Left lung (tissue), 10 donors: ENCODE results near the gene LRRC8A. TPM values are rescaled to one million over a fixed set of nuclear protein-coding genes. Genes with fewer than 3 reads are reported as not detected.
"Not testable (repeated sequence)": the region's sequence is repeated elsewhere in the genome, so short reads cannot be mapped to it uniquely, and the experiment has no call there.

Source experiments
- ATAC-seq: fragments of 200-7000 bp; cut with Tn5 transposase; one replicate; pipeline ENCODE4 v1.9.1; 2020; ENCODE audit warnings: moderate library complexity
- DNase-seq, 4 donors: peaks; one replicate each; pipeline ENCODE4 v3.0.0-alpha.2; 2013 to 2020
- H3K27ac ChIP-seq, 2 donors: fragments of 200-600 bp; sonication (generic) in 1 of 2; one replicate each; pipeline versions ENCODE4 v1.5.0 to v1.8.0; 2020 to 2021
- H3K27me3 ChIP-seq, 2 donors: fragments of 200-600 bp; sonication (generic) in 1 of 2; one replicate each; pipeline versions ENCODE4 v1.5.0 to v1.8.0; 2020 to 2021
- H3K36me3 ChIP-seq, 2 donors: fragments of 200-600 bp; sonication (generic) in 1 of 2; one replicate each; pipeline versions ENCODE4 v1.5.0 to v1.8.0; 2020 to 2021
- H3K4me1 ChIP-seq, 2 donors: fragments of 200-600 bp; one replicate each; pipeline ENCODE4 v1.8.0; 2021
- H3K4me3 ChIP-seq, 2 donors: fragments of 200-600 bp; sonication (generic) in 1 of 2; one replicate each; pipeline versions ENCODE4 v1.5.0 to v1.8.0; 2020 to 2021; ENCODE audit warnings: mild to moderate bottlenecking in 1 of 2
- H3K9me3 ChIP-seq, 2 donors: fragments of 200-600 bp; sonication (generic) in 1 of 2; one replicate each; pipeline versions ENCODE4 v1.5.0 to v1.8.0; 2020 to 2021
- CTCF ChIP-seq, 2 donors: fragments of 200-600 bp; sonication (generic) in 1 of 2; IDR thresholded peaks; one replicate each; pipeline versions ENCODE4 v1.5.0 to v1.8.0; 2021; ENCODE audit warnings: antibody characterized with exemption in 2 of 2
- intact Hi-C, 2 donors: fragments of 100-400 bp; cut with DNase I; formaldehyde crosslinking; loops; one replicate each; pipeline versions ENCODE4 v1.11.2 to v1.14.2; 2022
- polyA plus RNA-seq, 6 donors: library from polyadenylated mRNA; unstranded; fragments of 120-200 nt; gene quantifications; one replicate each; pipeline ENCODE4 v1.2.1, GENCODE V29; 2013; ENCODE audit not compliant: insufficient read length in 6 of 6
- total RNA-seq, 2 donors: library from RNA; stranded (reverse); fragmentation: NEBNext Ultra II Directional; extraction: Animal tissue kit (Norgen Biotek cat#: 25700); gene quantifications; one replicate each; pipeline ENCODE4 v1.2.1, GENCODE V29; 2021
- donor health status: DM: no; HTN: yes; CAD: no.
- donor health status: DM: no; HTN: no; CAD: no.

LRRC8A gene
- total and polyA plus RNA-seq, 8 donors: 24.6 to 70.6 (median 29.3) TPM

GRCh38 chr9:128860937-128861336 is 21.0 kb upstream of the LRRC8A start:
- no peaks in the 10 kb centered on the region for H3K9me3 ChIP-seq
- ATAC-seq: no peak
- intact Hi-C loops: no loop called here
- H3K27ac ChIP-seq: no peak overlapping the region
- H3K27me3 ChIP-seq: no peaks in the 10 kb centered on the region
- DNase-seq: no peak
- TF ChIP-seq CTCF (IDR thresholded peaks at IDR 0.05): no peak
- no peak overlapping the region for H3K4me3 ChIP-seq
- no peaks in the 10 kb centered on the region for H3K36me3 ChIP-seq
- peaks cover 0 to 16% of the 10 kb centered on the region in 2 donors for H3K4me1 ChIP-seq

GRCh38 chr9:128861501-128861900 is 20.4 kb upstream of the LRRC8A start:
- Histone ChIP-seq H3K4me1 (peaks cover 0 to 16% of the 10 kb centered on the region in 2 donors), H3K27me3 (no peaks in the 10 kb centered on the region), H3K4me3 (no peak overlapping the region), H3K36me3 (no peaks in the 10 kb centered on the region), H3K9me3 (no peaks in the 10 kb centered on the region), H3K27ac (peak overlapping the region in 1 of 2 donors; percentile 15)
- ATAC-seq (peak; percentile 48), DNase-seq (no peak)
- intact Hi-C loops: no loop called here
- no peak for TF ChIP-seq CTCF (IDR thresholded peaks at IDR 0.05)

- no peak overlapping the region for H3K4me3 ChIP-seq
- H3K9me3 ChIP-seq: no peaks in the 10 kb centered on the region
- intact Hi-C loops: no loop called here
- H3K27ac ChIP-seq: no peak overlapping the region
- DNase-seq (peak in 1 of 4 donors; percentile 76), ATAC-seq (peak; percentile 74)
- peaks cover 0 to 16% of the 10 kb centered on the region in 2 donors for H3K4me1 ChIP-seq
- no peaks in the 10 kb centered on the region for H3K27me3 ChIP-seq
- TF ChIP-seq CTCF (IDR thresholded peaks at IDR 0.05): no peak
- no peaks in the 10 kb centered on the region for H3K36me3 ChIP-seq
These were observed 19.5 kb upstream of the LRRC8A start for GRCh38 chr9:128862401-128862851.

- DNase-seq (peak; percentile 35 to 95 (median 70)), ATAC-seq (peak; percentile 84)
- H3K36me3 ChIP-seq: no peaks in the 10 kb centered on the region
- peak; percentile 95 to 97 for TF ChIP-seq CTCF (IDR thresholded peaks at IDR 0.05)
- peaks cover 0 to 16% of the 10 kb centered on the region in 2 donors for H3K4me1 ChIP-seq
- H3K27ac ChIP-seq: no peak overlapping the region
- no peaks in the 10 kb centered on the region for H3K27me3 ChIP-seq
- H3K4me3 ChIP-seq: no peak overlapping the region
- intact Hi-C loops: no loop called here
- H3K9me3 ChIP-seq: no peaks in the 10 kb centered on the region
These were observed 18.3 kb upstream of the LRRC8A start for GRCh38 chr9:128863647-128864046.

GRCh38 chr9:128870128-128870940 is 11.6 kb upstream of the LRRC8A start:
- Histone ChIP-seq H3K27me3 (no peaks in the 10 kb centered on the region), H3K4me1 (no peaks in the 10 kb centered on the region), H3K27ac (no peak overlapping the region), H3K36me3 (no peaks in the 10 kb centered on the region), H3K4me3 (no peak overlapping the region), H3K9me3 (no peaks in the 10 kb centered on the region)
- intact Hi-C loops: no loop called here
- ATAC-seq (no peak), DNase-seq (no peak)
- no peak for TF ChIP-seq CTCF (IDR thresholded peaks at IDR 0.05)

- DNase-seq, ATAC-seq, H3K27ac ChIP-seq, H3K9me3 ChIP-seq, H3K36me3 ChIP-seq, H3K27me3 ChIP-seq, H3K4me1 ChIP-seq, H3K4me3 ChIP-seq, intact Hi-C loops: not testable (repeated sequence)
These were observed 11.0 kb upstream of the LRRC8A start for GRCh38 chr9:128870941-128871265.
